NOMO-1 (cell line): ENCODE measurements around the gene ZNF148.

Source experiments
- DNase-seq, 2 experiments: peaks; one replicate each; lab custom pipeline; 2025; ENCODE audit not compliant: unreplicated experiment in 2 of 2; lab: John Stamatoyannopoulos, UW

ZNF148 gene

GRCh38 chr3:125231895-125232294 is 143.2 kb downstream of the ZNF148 start:
- no peak for DNase-seq

DNA sequence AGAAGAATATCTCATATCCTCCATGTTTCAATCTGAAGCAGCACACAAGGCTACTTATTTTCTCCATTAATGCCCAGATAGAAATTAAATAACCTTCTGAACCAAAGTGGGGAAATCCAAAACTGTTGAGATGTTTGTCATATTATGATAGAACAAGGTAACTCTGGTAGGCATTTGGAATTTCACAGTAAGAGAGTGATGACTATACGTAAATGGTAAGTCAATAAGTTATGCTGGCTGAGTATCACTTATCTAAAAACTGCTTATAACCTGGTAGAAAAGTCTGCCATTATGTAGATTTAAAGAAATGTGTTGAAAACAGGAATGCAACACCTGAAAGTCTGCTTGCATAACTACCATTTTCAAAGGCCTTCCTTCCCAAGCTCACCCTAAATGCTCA is 145.4 kb downstream of the ZNF148 start:
- no peak for DNase-seq

- DNase-seq: no peak
Observed at GRCh38 chr3:125229168-125229567, 146.0 kb downstream of the ZNF148 start.

DNA sequence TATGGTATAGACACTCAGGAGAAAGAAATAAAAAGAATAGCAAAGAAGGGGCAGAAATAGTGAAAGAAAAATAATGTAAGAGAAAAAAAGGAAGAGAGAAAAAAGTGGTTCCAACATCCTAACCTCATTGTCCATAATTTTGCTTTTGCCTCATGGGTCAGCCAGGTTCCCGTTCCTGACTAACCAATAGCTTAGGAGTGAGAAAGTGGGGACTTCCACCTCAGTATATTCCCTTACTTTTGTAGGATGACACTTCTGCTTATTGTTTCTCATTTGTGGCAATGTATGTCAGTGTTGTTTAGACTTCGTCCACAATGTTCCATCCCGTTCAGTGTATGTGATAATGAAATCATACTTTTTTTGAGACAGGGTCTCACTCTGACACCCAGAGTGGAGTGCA is 153.3 kb downstream of the ZNF148 start:
- no peak for DNase-seq

- DNase-seq: no peak
Observed at GRCh38 chr3:125220727-125221429, 154.2 kb downstream of the ZNF148 start.

GRCh38 chr3:125220183-125220582 is 154.9 kb downstream of the ZNF148 start:
- DNase-seq: no peak

- no peak for DNase-seq
Observed at GRCh38 chr3:125219261-125219701, 155.8 kb downstream of the ZNF148 start.

GRCh38 chr3:125214738-125215137 is 160.4 kb downstream of the ZNF148 start:
- DNase-seq: no peak

DNA sequence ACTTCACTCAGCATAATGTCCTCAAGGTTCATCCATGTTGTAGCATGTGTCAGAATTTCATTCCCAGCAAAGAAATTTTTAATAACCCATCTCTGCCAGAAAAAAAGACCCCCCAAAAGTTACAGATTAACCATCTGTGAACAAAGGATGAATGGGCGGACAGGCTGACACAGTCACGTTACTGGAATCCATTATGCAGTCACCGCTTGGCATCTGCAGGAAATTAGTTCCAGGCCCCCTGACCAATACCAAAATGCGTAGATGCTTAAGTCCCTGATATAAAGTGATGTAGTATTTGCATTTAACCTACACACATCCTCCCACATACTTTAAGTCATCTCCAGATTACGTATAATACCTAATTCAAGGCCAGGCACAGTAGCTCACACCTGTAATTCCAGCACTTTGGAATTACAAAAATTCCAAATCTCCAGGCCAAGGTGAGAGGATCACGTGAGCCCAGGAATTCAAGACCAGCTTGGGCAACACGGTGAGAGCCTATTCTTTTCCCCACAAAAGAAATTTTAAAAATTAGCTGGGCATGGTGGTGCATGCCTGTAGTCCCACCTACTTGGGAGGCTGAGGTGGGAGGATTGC is 161.1 kb downstream of the ZNF148 start:
- DNase-seq: no peak

DNA sequence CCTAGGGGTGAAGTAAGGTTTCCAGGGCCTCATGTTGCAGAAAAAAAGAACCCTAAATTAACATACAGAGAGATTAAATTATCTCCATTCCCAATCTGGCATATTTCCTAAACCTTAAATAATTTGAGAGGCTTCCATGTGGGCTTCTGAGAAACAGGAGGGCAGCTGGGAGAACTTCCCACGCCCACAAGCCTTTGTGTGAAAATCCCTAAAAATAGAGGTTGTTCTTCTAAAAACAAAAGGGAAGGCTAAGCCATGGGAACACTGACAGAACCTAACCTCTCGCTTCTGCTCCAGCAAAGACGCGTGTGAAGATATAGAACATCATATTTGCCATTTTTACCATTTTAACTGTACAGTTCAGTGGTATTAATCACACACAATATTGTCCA is 161.8 kb downstream of the ZNF148 start:
- no peak for DNase-seq

DNA sequence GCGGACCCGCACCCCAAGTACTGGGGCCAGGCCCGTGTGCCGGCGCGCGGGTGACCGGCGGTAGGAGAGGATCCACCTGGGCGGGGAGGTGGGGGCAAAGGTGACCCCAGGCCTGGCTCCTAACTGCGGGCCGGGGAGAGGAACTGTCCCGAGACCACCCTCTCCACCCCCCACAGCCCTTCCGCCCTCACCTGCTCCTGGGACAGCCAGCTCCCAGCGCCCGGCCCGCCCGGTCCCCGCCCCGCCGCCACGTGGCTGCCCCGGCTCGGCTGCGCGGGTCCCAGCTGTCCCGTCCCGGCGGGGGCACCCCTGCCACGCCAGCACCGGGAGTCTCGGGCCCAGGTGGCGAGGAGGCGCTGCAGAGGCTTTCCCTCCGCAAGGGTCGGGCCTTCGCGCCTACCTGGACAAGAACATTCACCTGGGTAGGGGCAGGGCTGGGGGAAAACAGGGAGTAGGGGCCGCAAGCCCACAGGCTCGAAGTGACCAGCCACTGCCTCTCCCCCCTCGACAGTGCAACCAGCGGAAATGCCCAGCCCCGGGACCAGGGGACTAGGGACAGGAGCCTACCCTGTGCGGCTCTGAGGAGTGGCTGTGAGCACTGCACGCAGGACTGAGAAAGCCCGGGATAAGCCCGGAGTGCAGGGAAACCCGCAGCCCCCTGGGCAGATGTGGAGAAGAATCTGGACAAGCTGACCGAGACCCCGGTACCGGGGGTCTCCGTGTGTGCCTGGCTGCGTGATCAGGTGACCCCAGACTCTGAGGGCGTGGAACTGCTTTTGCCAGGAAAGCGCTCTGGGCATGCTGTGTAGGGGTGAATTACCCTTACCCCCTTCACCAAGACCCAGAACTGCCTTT is 162.4 kb downstream of the ZNF148 start, which contains the start of gene SLC12A8:
Gene SLC12A8, minus strand, starts transcription at position 240 of the 855 bp plus-strand sequence. CDS start 1,399 bp downstream, outside the sequence.
- DNase-seq: no peak

- no peak for DNase-seq
Observed at GRCh38 chr3:125212091-125212508, 163.0 kb downstream of the ZNF148 start.

GRCh38 chr3:125211523-125212090 is 163.5 kb downstream of the ZNF148 start:
- no peak for DNase-seq

DNA sequence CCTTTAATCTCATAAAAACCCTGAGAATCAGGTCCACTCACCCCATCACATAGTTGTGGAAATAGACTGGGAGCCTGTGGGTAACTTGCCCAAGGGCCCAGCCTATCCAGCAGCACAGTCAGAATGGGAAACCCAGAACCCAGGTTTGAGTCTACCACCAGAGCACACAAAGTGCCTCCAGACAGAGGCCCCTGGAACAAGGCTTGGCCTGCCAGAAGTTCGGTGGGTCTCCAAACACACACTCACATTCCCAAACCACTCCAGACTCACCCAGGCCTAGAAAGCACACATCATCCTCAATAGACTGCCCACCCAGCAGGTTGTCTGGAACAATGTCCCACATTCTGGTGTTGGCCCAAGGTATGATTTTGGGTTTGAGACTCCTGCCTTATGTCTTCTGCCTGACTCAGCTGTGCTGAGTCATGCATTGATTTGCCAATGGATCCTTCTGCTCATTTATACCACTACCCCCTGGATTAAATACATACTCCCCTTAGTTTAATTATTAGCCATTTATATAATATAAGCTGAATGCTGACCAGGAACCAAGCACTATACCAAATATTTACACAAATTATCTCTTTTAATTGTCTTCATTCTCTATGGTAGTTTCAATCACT is 167.1 kb downstream of the ZNF148 start:
- no peak for DNase-seq

DNA sequence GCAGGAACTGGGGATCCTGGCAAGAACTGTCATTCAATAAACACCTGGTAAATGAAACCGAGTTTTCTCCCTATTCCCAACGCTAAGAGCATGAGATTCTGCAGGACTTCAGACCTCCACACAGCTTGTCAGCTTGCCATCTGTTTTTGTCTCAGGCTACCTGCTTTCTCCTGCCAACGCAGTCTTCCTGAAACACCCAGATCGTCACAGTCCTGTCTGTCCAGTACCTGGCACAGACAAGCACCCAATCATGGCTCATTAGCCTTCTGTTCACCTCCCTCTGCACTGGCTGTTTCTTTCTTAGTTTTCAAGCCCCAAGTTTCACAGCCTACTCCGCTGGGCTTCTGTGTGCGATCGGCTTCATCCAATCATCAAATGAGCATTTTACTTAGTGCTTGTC is 167.6 kb downstream of the ZNF148 start:
- no peak for DNase-seq

- no peak for DNase-seq
Observed at GRCh38 chr3:125206934-125207333, 168.2 kb downstream of the ZNF148 start.

- DNase-seq: no peak
Observed at GRCh38 chr3:125203731-125204130, 171.4 kb downstream of the ZNF148 start.

GRCh38 chr3:125202197-125202596 is 172.9 kb downstream of the ZNF148 start:
- peak; percentile 10 to 41 for DNase-seq

DNA sequence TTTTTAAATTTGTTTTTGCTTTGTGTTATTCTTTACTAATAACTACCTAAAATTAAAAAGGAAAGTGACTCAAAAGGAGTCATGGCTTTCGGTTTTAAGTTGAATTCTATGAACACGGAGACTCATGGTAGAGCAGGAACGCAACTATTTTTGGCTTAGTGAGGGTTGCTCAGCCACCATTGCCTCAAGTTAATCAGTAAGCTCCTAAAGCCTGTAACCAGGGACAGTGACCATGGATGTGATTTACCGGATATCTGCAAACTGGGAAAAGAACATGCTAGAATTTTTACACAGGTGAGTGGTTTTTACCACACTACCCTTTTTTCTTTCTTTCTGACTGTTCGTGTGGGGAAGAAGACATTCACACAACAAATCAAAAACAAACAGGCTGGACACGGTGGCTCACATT is 174.4 kb downstream of the ZNF148 start:
- DNase-seq: no peak

- no peak for DNase-seq
Observed at GRCh38 chr3:125194849-125195601, 180.1 kb downstream of the ZNF148 start.
